ENCODE measurements around the gene WRNIP1. TPM values are rescaled to one million over a fixed set of nuclear protein-coding genes. Genes with fewer than 3 reads are reported as not detected.

WRNIP1 gene
- total RNA-seq, 1 experiment from 2014 or later = 38.1 TPM

DNA sequence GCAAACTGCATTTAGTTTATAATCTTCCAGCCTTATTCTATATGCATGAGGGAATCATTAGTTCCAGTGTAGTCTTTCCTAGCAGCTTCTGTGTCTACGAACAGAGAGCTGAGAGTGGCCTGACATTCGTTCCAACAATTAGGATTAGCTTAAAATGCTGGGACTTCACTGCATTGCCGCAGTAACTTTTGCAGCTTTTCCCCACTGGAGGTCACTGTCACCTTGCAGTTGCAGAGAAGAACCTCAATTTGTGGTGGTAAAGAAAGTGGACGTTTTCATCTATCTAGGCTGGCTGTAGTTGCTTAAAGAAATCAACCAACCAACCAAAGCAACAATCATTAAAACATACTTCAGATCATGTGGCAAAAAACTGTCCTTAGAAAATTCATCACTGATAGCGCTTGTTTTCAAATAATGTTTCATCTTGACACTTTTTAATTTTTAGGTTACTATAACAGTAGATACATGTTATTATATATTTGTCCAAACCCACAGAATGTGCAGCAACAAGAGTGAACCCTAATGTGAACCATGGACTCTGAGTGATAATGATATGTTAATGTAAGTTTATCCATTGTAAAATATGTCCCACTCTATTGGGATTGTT, 26.7 kb upstream of the WRNIP1 start:
- Histone ChIP-seq H3K4me2 (ENCODE audit: insufficient read depth, insufficient read length, low read length) (no peak overlapping the region), H4K8ac (replicated peaks; ENCODE audit: insufficient read length, low read depth, low read length) (no peak overlapping the region), H3K79me2 (ENCODE audit: insufficient read depth, low read length) (no peaks in the 10 kb centered on the region), H3K4me1 (ENCODE audit: insufficient read depth, low read length) (peaks cover 4% of the 10 kb centered on the region; the same call in 1 of the 2 replicates), H2BK15ac (ENCODE audit: low read depth, low read length) (no peak overlapping the region), H4K20me1 (ENCODE audit: control insufficient read depth, insufficient read depth, insufficient read length) (no peaks in the 10 kb centered on the region), H4K5ac (ENCODE audit: insufficient read length, low read depth, low read length) (no peak overlapping the region), H2BK12ac (ENCODE audit: insufficient read length, low read depth, low read length) (no peak overlapping the region), H2BK20ac (ENCODE audit: low read depth, low read length, poor library complexity, severe bottlenecking) (no peak overlapping the region), H2AK5ac (ENCODE audit: insufficient read length, low read length) (no peak overlapping the region), H3K9ac (ENCODE audit: extremely low read depth, insufficient read length, low read length) (no peak overlapping the region), H3K18ac (ENCODE audit: insufficient read length, low read depth, low read length) (no peak overlapping the region), H2AFZ (ENCODE audit: low read length) (no peak overlapping the region), H3K9me3 (ENCODE audit: control insufficient read depth, low read depth, low read length) (no peaks in the 10 kb centered on the region), H3K56ac (ENCODE audit: insufficient read length, low read depth, low read length) (no peak overlapping the region), H3K23ac (ENCODE audit: insufficient read length, low read depth, low read length) (no peak overlapping the region), H3K23me2 (ENCODE audit: insufficient read length, low read depth, low read length, poor library complexity, severe bottlenecking) (no peaks in the 10 kb centered on the region), H2BK5ac (ENCODE audit: insufficient read length, low read length) (no peak overlapping the region), H3K14ac (ENCODE audit: insufficient read depth, low read length) (no peak overlapping the region), H3K27me3 (ENCODE audit: insufficient read depth, low read length) (no peaks in the 10 kb centered on the region), H4K91ac (ENCODE audit: insufficient read length, low read depth, low read length) (no peak overlapping the region), H3K79me1 (ENCODE audit: insufficient read depth, low read depth, low read length, poor library complexity, severe bottlenecking) (no peaks in the 10 kb centered on the region), H3K27ac (ENCODE audit: insufficient read length, low read depth, low read length) (no peak overlapping the region), H3K4ac (ENCODE audit: low read depth, low read length) (no peak overlapping the region), H2BK120ac (ENCODE audit: low read depth, low read length, poor library complexity, severe bottlenecking) (no peak overlapping the region), H3T11ph (ENCODE audit: low read length) (no peak overlapping the region)
- WGBS (ENCODE audit: extremely low coverage, insufficient read length, low lambda C conversion rate) = no CpG with 5 or more reads among the region's 5 CpGs
- peak; percentile 60 for DNase-seq
- Mint-ChIP-seq H3K9me3 (no peaks in the 10 kb centered on the region), H3K4me1 (peaks cover 36% of the 10 kb centered on the region in 2 experiments), H3K27ac (no peak overlapping the region), H3K27me3 (ENCODE audit: low read depth) (no peaks in the 10 kb centered on the region), H3K4me3 (no peak overlapping the region), H3K36me3 (ENCODE audit: insufficient read depth in 1 of 3, low read depth in 3 of 3) (no peaks in the 10 kb centered on the region)
- TF ChIP-seq, protein P1, sequence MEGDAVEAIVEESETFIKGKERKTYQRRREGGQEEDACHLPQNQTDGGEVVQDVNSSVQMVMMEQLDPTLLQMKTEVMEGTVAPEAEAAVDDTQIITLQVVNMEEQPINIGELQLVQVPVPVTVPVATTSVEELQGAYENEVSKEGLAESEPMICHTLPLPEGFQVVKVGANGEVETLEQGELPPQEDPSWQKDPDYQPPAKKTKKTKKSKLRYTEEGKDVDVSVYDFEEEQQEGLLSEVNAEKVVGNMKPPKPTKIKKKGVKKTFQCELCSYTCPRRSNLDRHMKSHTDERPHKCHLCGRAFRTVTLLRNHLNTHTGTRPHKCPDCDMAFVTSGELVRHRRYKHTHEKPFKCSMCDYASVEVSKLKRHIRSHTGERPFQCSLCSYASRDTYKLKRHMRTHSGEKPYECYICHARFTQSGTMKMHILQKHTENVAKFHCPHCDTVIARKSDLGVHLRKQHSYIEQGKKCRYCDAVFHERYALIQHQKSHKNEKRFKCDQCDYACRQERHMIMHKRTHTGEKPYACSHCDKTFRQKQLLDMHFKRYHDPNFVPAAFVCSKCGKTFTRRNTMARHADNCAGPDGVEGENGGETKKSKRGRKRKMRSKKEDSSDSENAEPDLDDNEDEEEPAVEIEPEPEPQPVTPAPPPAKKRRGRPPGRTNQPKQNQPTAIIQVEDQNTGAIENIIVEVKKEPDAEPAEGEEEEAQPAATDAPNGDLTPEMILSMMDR (conservative IDR thresholded peaks at IDR 0.05) = peak; percentile 86
